Activated CD8-positive, alpha-beta memory T cell treated with anti-CD3 and anti-CD28 coated beads, Interleukin-2, amount 50 U/mL, for 1 hour (primary cell): ENCODE results near the gene CASTOR1.

Source experiments
- DNase-seq: peaks from one replicate; pipeline ENCODE4 v3.0.0-alpha.2; 2020; ENCODE audit errors: extremely low read depth

Gene CASTOR1

DNA sequence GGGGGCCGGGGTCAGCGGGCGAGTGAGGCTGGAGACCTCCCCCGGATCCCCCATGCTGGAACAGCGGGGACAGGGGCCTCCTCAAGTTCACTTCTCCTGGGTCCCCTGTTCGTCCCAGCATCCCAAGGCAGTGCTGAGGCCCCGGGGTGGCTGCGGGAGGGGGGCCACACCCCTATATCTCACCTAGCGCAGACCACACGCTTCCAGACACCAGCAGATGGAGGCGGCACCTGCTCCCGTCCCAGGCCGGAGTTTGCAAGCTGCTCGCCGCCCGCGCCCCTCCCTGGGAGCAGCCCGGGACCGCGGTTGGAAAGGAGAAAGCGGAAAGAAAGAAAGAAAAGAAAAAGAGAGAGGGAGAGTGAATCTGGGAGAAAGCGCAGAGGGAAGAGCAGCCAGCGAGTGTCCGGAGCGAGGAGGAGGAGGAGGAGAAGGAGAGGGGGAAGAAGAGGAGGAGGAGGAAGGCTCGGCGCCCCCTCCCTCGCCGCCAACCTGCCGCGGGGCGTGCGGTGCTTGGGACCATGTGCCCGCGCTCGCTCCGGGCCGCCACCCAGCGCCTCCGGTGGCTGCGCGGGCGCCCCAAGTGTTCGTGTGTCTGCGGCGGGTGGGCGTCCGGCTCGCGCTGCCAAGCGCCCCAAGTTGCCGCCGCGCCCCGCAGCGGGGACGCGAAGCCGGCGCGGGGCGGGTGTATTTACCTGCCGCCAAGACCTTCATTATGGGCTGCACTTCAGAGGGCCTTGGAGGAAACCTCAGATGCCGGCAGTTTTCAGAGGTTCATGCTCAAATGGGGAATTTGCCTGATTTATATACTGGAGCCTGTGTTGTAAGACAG, 43.1 kb downstream of the CASTOR1 start, which contains the start of gene LIF:
LIF (minus strand) TSS at position 775 of the 829 bp plus-strand sequence; CDS start at position 711, 64 bp downstream.
- no peak for DNase-seq

DNA sequence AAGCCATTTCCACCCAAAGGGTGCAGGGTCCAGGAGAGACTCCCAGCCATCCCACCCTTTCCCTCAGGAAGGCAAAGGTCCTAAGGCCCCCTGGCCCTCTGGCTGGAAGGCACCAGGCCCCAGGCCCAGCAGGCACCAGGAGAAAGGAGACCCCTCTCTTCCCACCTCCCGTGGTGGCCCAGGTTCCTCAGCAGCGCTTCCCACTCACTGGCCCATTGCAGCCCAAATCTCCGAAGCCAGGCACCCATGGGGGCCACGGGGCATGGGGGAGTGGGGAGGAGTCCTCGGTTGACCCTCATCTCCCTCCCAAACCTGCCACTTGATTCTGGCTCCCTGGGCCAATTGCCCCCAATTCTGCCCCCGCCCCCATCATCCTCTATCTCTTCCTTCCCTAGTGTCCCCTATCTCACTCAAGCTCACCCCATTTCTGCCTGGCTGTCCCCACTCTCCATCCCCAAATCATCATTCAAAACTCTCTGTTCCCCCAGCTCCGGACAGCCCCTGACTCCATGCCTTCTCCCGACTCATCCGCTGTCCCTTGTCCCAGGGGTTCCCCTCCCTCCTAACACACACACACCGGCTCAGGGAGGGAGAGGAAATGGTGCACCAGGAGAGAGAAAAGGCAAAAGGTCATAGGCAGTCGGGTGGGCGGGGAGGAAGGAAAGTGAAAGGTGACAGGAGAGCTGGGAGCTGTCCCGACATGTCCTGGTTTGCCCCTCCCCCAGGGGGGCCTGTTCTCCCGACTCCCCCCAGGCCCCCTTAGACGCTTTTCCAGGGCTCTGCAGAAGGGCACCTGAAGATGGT, 43.9 kb downstream of the CASTOR1 start:
- DNase-seq, result no peak

DNA sequence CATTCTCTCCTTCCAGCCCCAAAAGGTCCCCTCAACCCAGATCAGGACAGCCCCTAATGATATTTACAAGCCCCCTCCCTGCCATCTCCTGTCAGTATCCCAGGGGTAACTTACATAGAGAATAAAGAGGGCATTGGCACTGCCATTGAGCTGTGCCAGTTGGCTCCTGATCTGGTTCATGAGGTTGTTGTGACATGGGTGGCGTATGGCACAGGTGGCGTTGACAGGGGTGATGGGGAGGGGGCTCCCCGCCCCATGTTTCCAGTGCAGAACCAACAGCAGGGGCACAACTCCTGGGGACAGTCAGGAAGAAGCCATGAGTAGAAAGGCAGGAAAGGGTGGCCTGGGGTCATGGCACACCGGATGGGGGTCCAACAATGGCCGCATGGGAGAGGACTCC, 44.7 kb downstream of the CASTOR1 start:
- DNase-seq, result no peak

DNA sequence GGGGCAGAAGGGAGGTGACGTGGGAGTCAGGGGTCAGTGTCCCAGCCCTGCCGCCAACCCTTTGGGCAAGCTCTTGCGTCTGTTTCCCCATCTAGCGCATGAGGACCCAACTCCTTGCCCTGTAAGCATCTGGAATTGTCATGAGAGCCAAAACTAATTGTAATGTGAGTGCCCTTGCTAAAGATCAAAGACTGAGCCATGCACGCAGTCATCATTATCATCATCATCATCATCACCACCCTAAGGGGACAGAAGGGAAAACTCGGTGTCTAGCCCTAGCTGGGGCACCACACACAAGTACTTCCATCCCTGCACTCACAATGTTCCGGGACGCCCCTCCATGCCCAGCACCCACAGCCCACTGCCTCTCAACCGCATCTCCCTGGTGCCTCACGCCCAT, 45.2 kb downstream of the CASTOR1 start:
- no peak for DNase-seq

DNA sequence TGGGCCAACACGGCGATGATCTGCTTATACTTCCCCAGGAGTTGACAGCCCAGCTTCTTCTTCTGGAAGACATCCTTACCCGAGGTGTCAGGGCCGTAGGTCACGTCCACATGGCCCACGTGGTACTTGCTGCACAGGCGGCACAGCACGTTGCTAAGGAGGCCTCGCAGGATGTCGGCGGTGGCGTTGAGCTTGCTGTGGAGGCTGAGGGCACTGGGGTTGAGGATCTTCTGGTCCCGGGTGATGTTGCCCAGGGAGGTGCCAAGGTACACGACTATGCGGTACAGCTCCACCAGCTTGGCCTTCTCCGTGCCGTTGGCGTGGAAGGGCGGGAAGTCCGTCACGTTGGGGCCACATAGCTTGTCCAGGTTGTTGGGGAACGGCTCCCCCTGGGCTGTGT, 45.6 kb downstream of the CASTOR1 start:
- DNase-seq, result no peak

DNA sequence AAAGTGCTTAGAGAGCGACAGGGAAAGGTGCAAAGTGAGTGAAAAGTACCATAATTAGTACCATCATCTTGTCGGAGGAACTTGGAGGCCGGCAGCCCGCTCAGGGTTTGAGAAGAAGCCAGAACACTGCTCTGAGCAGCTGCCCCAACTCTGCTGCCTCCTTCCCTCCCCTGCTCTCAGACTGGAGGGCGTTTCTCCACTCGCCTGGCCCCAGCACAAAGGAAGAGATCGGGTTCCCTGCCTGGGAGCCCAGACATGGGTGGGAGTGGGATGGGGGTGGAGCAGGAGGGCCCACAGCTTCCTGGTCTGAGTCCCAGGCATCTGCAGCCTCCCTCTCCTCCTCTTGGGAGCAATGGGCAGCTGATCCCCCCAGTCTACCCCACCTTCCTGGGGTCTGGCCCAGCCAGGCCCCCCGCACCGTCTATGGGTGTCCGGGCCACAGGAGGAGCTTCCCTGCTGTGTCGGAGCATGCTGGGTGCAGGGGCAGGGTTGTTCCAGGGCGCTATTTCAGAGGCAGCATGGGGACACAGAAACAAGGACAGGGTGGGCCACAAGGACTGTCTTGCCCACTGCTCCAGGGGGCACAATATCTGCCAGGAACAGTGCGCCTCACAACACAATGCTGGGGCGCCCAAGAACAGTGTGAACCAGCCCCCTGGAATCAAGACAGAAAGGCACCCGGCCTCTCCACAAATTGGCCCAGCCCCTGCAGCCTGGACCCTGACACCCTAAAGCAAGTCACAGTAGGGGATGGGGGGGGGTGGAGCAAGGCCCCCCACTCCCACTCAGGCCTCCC, 47.5 kb downstream of the CASTOR1 start:
- DNase-seq, result no peak

DNA sequence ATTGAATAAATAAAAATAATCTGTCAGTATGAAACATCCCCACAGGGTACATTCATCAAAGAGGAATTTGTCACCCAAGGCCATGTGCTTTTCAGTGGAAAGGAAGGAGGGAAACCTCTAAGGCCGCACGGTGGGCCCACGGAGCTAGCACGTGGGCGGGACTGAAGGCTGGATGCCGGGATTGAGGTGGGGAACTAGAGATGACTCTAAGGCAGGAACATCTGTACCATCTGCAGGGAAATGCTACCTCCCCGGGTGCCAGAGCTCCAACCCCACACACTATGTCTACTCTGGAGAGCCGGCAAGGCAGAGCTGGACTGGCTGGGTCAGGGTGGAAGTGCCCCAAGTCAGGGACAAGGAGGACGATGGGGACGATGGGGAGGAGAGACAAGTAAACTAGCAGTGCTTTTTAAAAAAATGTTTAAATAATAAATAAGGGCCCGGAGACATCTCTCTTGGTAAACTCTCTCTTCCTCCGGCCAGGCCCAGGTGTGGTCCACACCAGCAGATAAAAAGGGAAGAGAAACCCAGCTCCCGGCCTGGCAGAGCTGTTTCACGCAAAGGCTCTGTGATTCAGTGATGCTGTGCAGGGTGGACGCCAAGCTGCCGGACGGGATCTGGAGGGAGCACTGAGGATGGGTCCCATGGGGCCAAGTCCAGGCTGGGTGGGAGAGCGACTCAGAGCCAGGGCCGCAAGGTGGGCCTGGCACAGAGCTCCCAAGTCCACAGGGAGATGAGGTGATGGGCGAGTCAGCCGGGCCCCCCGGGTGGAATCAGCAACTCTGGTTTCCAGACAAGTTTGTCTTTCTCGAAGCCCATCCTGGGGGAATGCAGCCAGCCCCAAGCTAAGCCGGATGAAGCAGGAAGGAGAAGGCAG, 48.5 kb downstream of the CASTOR1 start:
- no peak for DNase-seq

DNA sequence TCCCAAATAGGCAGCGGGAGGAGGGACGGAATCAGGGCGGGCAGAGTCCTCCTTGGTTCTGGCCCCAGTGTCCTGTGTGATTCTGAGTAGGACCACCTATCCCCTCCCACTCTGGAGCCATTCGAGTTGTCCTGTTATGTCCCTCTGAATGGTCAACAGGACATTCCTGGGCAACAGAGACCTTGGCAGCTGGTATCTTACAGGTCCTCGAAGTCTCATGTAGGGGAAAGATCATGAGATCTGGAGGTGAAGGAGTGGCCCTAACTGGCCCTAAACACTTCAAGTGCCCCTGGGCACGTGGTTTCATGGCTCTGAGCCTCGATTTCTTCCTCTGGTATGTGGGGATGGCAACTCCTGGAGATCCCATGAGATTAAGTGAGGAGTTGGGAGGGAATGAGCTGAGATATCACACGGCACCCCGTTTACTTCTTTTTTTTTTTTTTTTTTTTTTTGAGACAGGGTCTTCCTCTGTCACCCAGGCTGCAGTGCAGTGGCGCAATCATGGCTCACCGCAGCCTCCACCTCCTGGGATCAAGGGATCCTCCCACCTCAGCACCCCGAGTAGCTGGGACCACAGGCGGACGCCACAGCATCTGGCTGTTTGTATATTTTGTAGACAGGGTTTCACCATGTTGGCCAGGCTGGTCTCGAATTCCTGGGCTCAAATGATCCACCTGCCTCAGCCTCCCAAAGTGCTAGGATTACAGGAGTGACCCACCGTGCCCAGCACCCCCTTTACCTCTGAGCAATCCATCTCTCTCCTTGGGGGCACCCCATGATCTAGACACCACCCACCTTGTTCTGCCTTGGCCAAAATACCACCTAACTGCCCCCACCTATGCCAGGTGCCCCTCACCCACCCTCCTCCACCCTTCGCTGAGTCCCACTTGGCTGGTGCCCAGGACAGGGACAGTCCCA, 49.6 kb downstream of the CASTOR1 start:
- DNase-seq, result no peak

DNA sequence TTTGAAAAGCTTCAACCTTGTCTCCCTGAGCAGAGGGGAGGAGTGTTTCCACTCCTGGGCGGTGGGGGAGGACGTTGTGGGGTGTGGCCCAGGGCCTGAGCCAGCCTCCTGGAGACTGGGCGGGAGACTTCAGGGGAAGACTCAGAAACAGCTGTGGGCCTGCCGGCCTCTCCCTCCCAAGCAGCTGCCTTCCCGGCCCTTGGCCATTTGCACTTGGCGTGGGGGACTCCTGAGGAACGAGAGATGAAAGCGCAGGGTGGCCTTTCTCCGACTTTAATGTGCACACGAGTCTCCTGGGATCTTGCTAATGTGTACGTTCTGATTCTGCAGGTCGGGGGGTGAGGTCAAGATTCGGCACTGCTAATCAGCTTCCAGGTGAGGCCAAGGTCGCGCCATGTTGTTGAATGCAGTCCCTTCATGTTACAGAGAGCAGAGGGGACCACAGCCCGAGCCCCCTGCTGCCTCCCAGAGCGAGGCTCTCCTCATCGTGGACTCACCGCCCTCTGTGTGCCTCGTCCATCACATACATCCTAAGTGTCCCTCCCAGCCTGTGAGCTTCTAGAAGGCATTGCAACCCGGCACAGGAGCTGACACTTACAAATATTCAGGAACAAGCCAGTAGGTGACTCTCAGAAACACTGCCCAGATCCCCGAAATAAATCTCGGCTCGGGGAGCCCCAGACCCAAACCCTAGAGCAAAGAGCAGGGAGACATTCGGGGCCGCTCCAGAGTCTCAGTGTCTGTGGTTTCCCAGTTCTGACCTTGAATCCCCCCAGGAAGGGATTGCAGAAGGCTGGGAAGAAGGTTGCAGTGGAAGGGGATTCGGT, 50.4 kb downstream of the CASTOR1 start:
- no peak for DNase-seq

DNA sequence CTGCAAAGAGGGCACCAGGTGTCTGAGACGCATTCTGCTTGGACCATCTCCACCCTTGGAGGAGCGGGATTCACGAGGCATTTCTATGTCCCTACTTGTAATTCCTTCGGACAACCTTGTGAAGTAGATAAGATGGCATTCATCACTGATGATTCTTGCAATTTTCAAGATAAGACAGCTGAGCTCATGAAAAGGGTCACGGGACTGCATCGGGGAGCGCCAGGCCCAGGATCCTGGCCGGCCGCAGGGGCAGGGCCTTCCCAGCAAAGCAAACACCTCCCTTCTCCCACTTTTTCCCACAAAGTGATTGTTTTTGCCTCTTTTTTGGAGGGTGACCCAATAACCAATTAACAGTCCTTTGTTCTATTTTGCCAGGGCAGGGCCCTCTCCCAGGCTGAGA, 51.2 kb downstream of the CASTOR1 start:
- DNase-seq, result no peak

DNA sequence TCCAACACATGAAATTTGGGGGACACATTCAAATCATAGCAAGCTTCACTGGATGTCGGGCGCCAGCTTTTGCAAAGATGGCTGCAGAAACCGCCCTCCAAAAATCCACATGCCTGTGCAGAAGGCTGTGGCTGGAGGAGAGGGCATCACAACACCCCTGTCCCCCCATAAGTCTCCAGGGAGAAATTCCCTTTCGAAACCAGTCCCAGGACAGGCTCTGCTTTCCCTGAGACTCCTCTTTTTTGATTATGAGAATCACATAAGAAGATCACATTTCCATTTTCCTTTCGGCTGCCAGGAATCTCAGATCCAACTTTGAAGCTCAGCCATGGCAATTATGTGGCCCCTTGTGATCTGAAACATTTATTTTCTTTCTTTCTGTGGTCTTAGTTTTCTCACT, 52.4 kb downstream of the CASTOR1 start:
- no peak for DNase-seq

DNA sequence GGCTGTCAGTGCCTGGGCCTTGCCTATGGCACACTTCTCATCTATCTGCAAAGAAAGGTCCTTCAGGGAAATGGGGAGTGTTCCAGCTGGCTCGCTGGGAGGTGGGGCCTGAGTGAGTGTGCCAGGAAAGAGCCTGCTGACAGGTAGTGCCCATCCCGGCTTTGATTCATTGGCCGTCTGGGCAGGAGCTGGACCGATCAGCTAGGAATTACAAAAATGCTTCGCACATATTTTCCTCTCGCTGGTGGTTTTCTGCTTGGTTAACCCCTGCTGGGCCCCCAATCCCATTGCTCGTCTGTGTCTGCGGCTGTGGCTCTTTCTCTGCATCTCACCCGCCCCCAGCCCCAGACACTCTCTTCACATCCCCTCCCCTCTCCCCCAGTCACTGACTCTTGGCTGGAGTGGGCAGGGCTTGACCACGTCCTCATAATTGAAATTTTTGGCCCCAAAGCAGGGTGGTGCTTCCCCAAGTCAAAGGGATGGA, 53.6 kb downstream of the CASTOR1 start:
- DNase-seq, result no peak
